ENCODE results near the gene GPANK1. TPM values are rescaled to one million over a fixed set of nuclear protein-coding genes. Genes with fewer than 3 reads are reported as not detected.
A peak's percentile ranks its signal among the peaks of the same experiment; 100 is the strongest.

GPANK1 gene
- total and polyA plus RNA-seq, 2 of the 4 experiments (the other 2 are of a cell fraction): 6.1 to 13.8 TPM

- Histone ChIP-seq H3K23ac (ENCODE audit: low read depth, low read length) (no peak overlapping the region), H2AK9ac (replicated peaks; ENCODE audit: low read depth, low read length, poor library complexity) (no peak overlapping the region), H3K4ac (ENCODE audit: low read depth, low read length) (no peak overlapping the region), H3K79me1 (ENCODE audit: low read depth in 1 of 2, low read length in 2 of 2) (peaks cover 4 to 6% of the 10 kb centered on the region in 2 experiments; a peak in 2 of 4 replicates), H3K4me3 (ENCODE audit: insufficient read depth, low read depth, low read length) (no peak overlapping the region), H2BK20ac (ENCODE audit: low read depth, low read length) (no peak overlapping the region), H4K20me1 (ENCODE audit: insufficient read depth, low read length) (no peaks in the 10 kb centered on the region), H3K18ac (ENCODE audit: low read depth, low read length) (no peak overlapping the region), H3K9me3 (ENCODE audit: control insufficient read depth, insufficient read depth, low read length) (no peaks in the 10 kb centered on the region), H2BK5ac (ENCODE audit: low read depth, low read length, poor library complexity, severe bottlenecking) (no peak overlapping the region), H4K5ac (ENCODE audit: low read depth, low read length) (no peak overlapping the region), H2BK120ac (ENCODE audit: low read depth, low read length) (no peak overlapping the region), H3K9ac (ENCODE audit: low read depth, low read length) (no peak overlapping the region), H3K4me1 (ENCODE audit: control insufficient read depth, insufficient read depth, low read length) (no peaks in the 10 kb centered on the region), H3K56ac (ENCODE audit: extremely low read depth, insufficient read depth, low read length) (no peak overlapping the region), H2BK15ac (ENCODE audit: low read depth, low read length) (no peak overlapping the region), H3K9me1 (ENCODE audit: insufficient read depth, low read length) (no peaks in the 10 kb centered on the region), H3K27ac (ENCODE audit: insufficient read depth, low read length) (no peak overlapping the region), H3K4me2 (ENCODE audit: low read depth, low read length) (no peak overlapping the region), H2AFZ (replicated peaks; ENCODE audit: low read length, poor library complexity) (no peak overlapping the region), H2AK5ac (ENCODE audit: low read depth, low read length) (no peak overlapping the region), H3K36me3 (ENCODE audit: control insufficient read depth, insufficient read depth, low read length) (peaks cover 72% of the 10 kb centered on the region), H3K14ac (replicated peaks; ENCODE audit: low read depth, low read length) (no peak overlapping the region), H3K27me3 (ENCODE audit: control insufficient read depth, insufficient read depth, low read length) (no peaks in the 10 kb centered on the region), H4K91ac (ENCODE audit: insufficient read depth, low read depth, low read length) (no peak overlapping the region), H4K8ac (ENCODE audit: low read depth in 2 of 2, low read length in 2 of 2) (no peak overlapping the region)
- intact Hi-C loops (cut with micrococcal nuclease) (no loop called here), dilution Hi-C loops (cut with HindIII; ENCODE audit: low sequenced_read_pairs, unreplicated experiment) (no loop called here), in situ Hi-C loops (cut with MboI; ENCODE audit: low sequenced_read_pairs) (loop anchor here (10.0 kb wide), 2 partner anchors 145 to 255 kb away; partner anchors contain the start of gene CFB)
- ATAC-seq (ENCODE audit: low read depth) (peak; percentile 48; the same call in 1 of the 2 replicates), DNase-seq (no peak)
- ChIA-PET POLR2A (ENCODE audit: unreplicated experiment) (no interaction called here), CTCF (interaction anchor here (0.8 kb wide), 1 partner anchor 13 kb away, joined by 3 read pairs; no protein-coding TSS in a partner anchor)
- 60% methylated on average over 1 of the region's 11 CpGs; no CpG with 5 or more reads in 1 of the 2 experiments for WGBS, 2 experiments (ENCODE audit: extremely low coverage in 2 of 2, insufficient read length in 1 of 2)
- no TSS peak for BruUV-seq (replicated peaks)
- no peak for TF ChIP-seq NFE2L2 (IDR thresholded peaks at IDR 0.05; ENCODE audit: low read depth, low read length)
- TF ChIP-seq, protein P1, sequence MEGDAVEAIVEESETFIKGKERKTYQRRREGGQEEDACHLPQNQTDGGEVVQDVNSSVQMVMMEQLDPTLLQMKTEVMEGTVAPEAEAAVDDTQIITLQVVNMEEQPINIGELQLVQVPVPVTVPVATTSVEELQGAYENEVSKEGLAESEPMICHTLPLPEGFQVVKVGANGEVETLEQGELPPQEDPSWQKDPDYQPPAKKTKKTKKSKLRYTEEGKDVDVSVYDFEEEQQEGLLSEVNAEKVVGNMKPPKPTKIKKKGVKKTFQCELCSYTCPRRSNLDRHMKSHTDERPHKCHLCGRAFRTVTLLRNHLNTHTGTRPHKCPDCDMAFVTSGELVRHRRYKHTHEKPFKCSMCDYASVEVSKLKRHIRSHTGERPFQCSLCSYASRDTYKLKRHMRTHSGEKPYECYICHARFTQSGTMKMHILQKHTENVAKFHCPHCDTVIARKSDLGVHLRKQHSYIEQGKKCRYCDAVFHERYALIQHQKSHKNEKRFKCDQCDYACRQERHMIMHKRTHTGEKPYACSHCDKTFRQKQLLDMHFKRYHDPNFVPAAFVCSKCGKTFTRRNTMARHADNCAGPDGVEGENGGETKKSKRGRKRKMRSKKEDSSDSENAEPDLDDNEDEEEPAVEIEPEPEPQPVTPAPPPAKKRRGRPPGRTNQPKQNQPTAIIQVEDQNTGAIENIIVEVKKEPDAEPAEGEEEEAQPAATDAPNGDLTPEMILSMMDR (conservative IDR thresholded peaks at IDR 0.05; ENCODE audit: low read depth, low read length): 0 out of 2 replicates have a peak, but pooled peaks have one; percentile 26
These were observed 24.7 kb upstream of the GPANK1 start for GRCh38 chr6:31689249-31690110.

Data from IMR-90 (cell line).